Measurements from ENCODE around the gene XRCC5. TPM values are rescaled to one million over a fixed set of nuclear protein-coding genes. Genes with fewer than 3 reads are reported as not detected.

Gene XRCC5
- total and polyA plus RNA-seq, 2 donors (not counting 3 experiments of a cell fraction or from before 2014, with no cell fraction given), result 267 to 319 TPM

DNA sequence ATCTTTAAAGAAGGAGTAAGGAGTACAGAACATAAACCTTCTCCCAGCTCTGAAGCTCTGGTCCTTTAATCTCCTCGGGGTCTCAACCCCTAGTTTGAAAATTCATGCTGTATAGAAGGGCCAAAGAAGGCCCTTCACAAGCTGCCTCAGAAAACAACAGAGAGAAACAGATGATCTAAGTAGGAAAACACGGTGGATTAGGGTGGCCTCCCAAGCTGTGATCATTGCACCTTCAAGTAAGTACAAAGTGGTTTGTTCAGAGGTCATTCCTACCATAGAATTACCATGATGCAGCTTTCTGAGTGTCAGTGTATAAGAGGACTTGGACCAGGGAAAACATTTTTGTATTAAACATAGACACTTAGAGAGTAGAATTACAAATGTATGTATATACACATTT is 16.5 kb upstream of the XRCC5 start:
- TF ChIP-seq FOS (IDR thresholded peaks at IDR 0.05; ENCODE audit: borderline replicate concordance, insufficient read depth, low read length) (no peak), POLR2AphosphoS5 (IDR thresholded peaks at IDR 0.05; ENCODE audit: insufficient read depth, low read depth, low read length) (no peak), MYC (IDR thresholded peaks at IDR 0.05; ENCODE audit: low read depth, low read length) (no peak), POLR2A (IDR thresholded peaks at IDR 0.05; ENCODE audit: low read depth, low read length) (no peak), GATA2 (IDR thresholded peaks at IDR 0.05; ENCODE audit: insufficient read depth, insufficient read length, low read depth, low read length) (no peak), CTCF (IDR thresholded peaks at IDR 0.05; ENCODE audit: extremely low read depth in 1 of 2, insufficient read depth in 1 of 2, low read depth in 1 of 2, low read length in 2 of 2) (no peak)
- TF ChIP-seq, protein P1, sequence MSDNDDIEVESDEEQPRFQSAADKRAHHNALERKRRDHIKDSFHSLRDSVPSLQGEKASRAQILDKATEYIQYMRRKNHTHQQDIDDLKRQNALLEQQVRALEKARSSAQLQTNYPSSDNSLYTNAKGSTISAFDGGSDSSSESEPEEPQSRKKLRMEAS (IDR thresholded peaks at IDR 0.05; ENCODE audit: insufficient read depth, insufficient read length), result no peak
- FAIRE-seq, result no peak
- H3K36me3 ChIP-seq (ENCODE audit: control insufficient read depth in 2 of 2, extremely low read depth in 1 of 2, insufficient read depth in 2 of 2, low read length in 2 of 2), result no peaks in the 10 kb centered on the region
- H3K27me3 ChIP-seq (ENCODE audit: control insufficient read depth in 2 of 2, insufficient read depth in 2 of 2, low read length in 2 of 2), result peaks cover 13 to 26% of the 10 kb centered on the region in 2 experiments
- H3K9ac ChIP-seq (replicated peaks; ENCODE audit: extremely low read depth, insufficient read depth, low read length), result no peak overlapping the region
- BruUV-seq (replicated peaks), result no TSS peak
- H3K4me1 ChIP-seq (ENCODE audit: control insufficient read depth, extremely low read depth, insufficient read depth, low read length), result no peaks in the 10 kb centered on the region
- DNase-seq (ENCODE audit: low read depth, low spot score), result no peak
- ChIA-PET CTCF (interaction anchor here (1.4 kb wide), 1 partner anchor 22 kb away, joined by 4 read pairs; no protein-coding TSS in a partner anchor), POLR2A (no interaction called here)
- intact Hi-C loops (cut with micrococcal nuclease) (no loop called here), dilution Hi-C loops (cut with MboI; ENCODE audit: extremely low pct_ligation_motif_present, low sequenced_read_pairs) (no loop called here)
- H3K27ac ChIP-seq (ENCODE audit: insufficient read depth, low read depth, low read length), result no peak overlapping the region
- H2AFZ ChIP-seq (ENCODE audit: low read depth, low read length), result no peak overlapping the region
- no peaks in the 10 kb centered on the region for H4K20me1 ChIP-seq (replicated peaks; ENCODE audit: control insufficient read depth, extremely low read depth, insufficient read depth, low read length)
- no peaks in the 10 kb centered on the region for H3K79me2 ChIP-seq (ENCODE audit: control insufficient read depth, insufficient read depth, low read length)
- H3K9me3 ChIP-seq (replicated peaks; ENCODE audit: control insufficient read depth, insufficient read depth, low read length), result no peaks in the 10 kb centered on the region
- H3K4me3 ChIP-seq (replicated peaks in 1 of 3; ENCODE audit: insufficient read depth in 1 of 3, low read depth in 1 of 3, low read length in 3 of 3), result no peak overlapping the region
- H3K9me1 ChIP-seq (replicated peaks; ENCODE audit: control insufficient read depth, extremely low read depth, insufficient read depth, low read length), result no peaks in the 10 kb centered on the region
- no peak overlapping the region for H3K4me2 ChIP-seq (ENCODE audit: insufficient read depth, low read length)

Data from endothelial cell of umbilical vein (primary cell).